Sigmoid colon (tissue), 4 donors: ENCODE data around the gene MROH7.

Experiments used
- EP300 ChIP-seq, 4 donors: sonication (generic); formaldehyde crosslinking; IDR thresholded peaks; one replicate each; pipeline ENCODE4 v1.6.1; 2017; ENCODE audit warnings: antibody characterized with exemption in 4 of 4
- POLR2A ChIP-seq, 2 donors: fragments of 450-650 bp; IDR thresholded peaks; one replicate each; pipeline ENCODE4 v1.6.1; 2016; ENCODE audit warnings: antibody characterized with exemption in 2 of 2, mild to moderate bottlenecking in 2 of 2, moderate library complexity in 2 of 2
- POLR2AphosphoS5 ChIP-seq, 4 donors: sonication (generic); formaldehyde crosslinking; IDR thresholded peaks; one replicate each; pipeline ENCODE4 v1.6.1; 2017; ENCODE audit warnings: antibody characterized with exemption in 4 of 4
- TF ChIP-seq, protein P1 (sequence below), 4 experiments: fragments of 450-650 bp in 3 of 4; fragments of 200-600 bp in 1 of 4; IDR thresholded peaks; one replicate each; pipeline ENCODE4 v1.5.1; 2016 to 2019; ENCODE audit warnings: antibody characterized with exemption in 4 of 4, mild to moderate bottlenecking in 3 of 4, moderate library complexity in 2 of 4

DNA sequence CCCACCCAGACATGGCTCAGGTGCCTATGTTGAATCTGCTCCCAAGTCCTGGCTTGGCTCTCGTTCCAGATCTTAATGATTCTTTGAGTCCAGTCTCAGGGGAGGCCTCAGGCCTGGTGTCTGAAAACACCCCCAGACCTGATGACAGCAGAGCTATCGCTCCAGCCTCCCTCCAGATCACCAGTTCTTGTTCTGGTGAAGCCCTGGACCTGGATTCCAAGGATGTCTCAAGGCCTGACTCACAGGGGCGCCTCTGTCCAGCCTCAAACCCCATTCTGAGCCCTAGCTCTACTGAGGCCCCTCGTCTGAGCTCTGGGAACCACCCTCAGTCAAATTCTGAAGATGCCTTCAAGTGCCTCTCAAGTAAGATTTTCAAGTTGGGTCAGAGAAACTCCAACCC lies 11.4 kb downstream of the MROH7 start:
- TF ChIP-seq, protein P1, sequence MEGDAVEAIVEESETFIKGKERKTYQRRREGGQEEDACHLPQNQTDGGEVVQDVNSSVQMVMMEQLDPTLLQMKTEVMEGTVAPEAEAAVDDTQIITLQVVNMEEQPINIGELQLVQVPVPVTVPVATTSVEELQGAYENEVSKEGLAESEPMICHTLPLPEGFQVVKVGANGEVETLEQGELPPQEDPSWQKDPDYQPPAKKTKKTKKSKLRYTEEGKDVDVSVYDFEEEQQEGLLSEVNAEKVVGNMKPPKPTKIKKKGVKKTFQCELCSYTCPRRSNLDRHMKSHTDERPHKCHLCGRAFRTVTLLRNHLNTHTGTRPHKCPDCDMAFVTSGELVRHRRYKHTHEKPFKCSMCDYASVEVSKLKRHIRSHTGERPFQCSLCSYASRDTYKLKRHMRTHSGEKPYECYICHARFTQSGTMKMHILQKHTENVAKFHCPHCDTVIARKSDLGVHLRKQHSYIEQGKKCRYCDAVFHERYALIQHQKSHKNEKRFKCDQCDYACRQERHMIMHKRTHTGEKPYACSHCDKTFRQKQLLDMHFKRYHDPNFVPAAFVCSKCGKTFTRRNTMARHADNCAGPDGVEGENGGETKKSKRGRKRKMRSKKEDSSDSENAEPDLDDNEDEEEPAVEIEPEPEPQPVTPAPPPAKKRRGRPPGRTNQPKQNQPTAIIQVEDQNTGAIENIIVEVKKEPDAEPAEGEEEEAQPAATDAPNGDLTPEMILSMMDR (IDR thresholded peaks at IDR 0.05) = no peak
- TF ChIP-seq EP300 (IDR thresholded peaks at IDR 0.05) (no peak), POLR2AphosphoS5 (IDR thresholded peaks at IDR 0.05) (no peak), POLR2A (IDR thresholded peaks at IDR 0.05) (no peak)
